GM18517 (cell line): ENCODE measurements around the gene WRNIP1.
"Not testable (repeated sequence)": the region's sequence is repeated elsewhere in the genome, so short reads cannot be mapped to it uniquely, and the experiment has no call there.

ENCODE experiments used
- ATAC-seq: cut with Tn5 transposase; IDR thresholded peaks from one replicate; pipeline ENCODE4 v1.9.1; 2021; ENCODE audit warnings: mild to moderate bottlenecking, moderate library complexity; ENCODE audit not compliant: unreplicated experiment

The WRNIP1 gene

GRCh38 chr6:2760882-2761842 is 4.0 kb upstream of the WRNIP1 start:
- ATAC-seq: no peak

GRCh38 chr6:2762868-2763267 is 2.3 kb upstream of the WRNIP1 start:
- ATAC-seq: not testable (repeated sequence)

- no peak for ATAC-seq
Observed at GRCh38 chr6:2763345-2763841, 1.8 kb upstream of the WRNIP1 start.

- no peak for ATAC-seq
Observed at GRCh38 chr6:2763876-2764540, 1.2 kb upstream of the WRNIP1 start.

- ATAC-seq: peak; percentile 39
Observed at GRCh38 chr6:2764610-2765165, 505 bp upstream of the WRNIP1 start.

- peak; percentile 2 for ATAC-seq
Observed at GRCh38 chr6:2765896-2766766, 938 bp downstream of the WRNIP1 start.

- ATAC-seq: no peak
Observed at GRCh38 chr6:2766767-2767656, 1.8 kb downstream of the WRNIP1 start.

GRCh38 chr6:2767657-2768524 is 2.7 kb downstream of the WRNIP1 start:
- no peak for ATAC-seq

- ATAC-seq: no peak
Observed at GRCh38 chr6:2768696-2769095, 3.5 kb downstream of the WRNIP1 start.

- no peak for ATAC-seq
Observed at GRCh38 chr6:2770171-2770570, 5.0 kb downstream of the WRNIP1 start.

- no peak for ATAC-seq
Observed at GRCh38 chr6:2771079-2771478, 5.9 kb downstream of the WRNIP1 start.

- ATAC-seq: no peak
Observed at GRCh38 chr6:2772840-2773239, 7.6 kb downstream of the WRNIP1 start.

GRCh38 chr6:2773449-2773848 is 8.3 kb downstream of the WRNIP1 start:
- ATAC-seq: no peak

- no peak for ATAC-seq
Observed at GRCh38 chr6:2775003-2775402, 9.8 kb downstream of the WRNIP1 start.

- no peak for ATAC-seq
Observed at GRCh38 chr6:2777249-2777648, 12.1 kb downstream of the WRNIP1 start.

- no peak for ATAC-seq
Observed at GRCh38 chr6:2780102-2780737, 15.0 kb downstream of the WRNIP1 start.

- ATAC-seq: no peak
Observed at GRCh38 chr6:2781685-2782355, 16.6 kb downstream of the WRNIP1 start.

GRCh38 chr6:2782356-2782708 is 17.1 kb downstream of the WRNIP1 start:
- no peak for ATAC-seq
